ENCODE data around the gene BBS5.

BBS5 gene

DNA sequence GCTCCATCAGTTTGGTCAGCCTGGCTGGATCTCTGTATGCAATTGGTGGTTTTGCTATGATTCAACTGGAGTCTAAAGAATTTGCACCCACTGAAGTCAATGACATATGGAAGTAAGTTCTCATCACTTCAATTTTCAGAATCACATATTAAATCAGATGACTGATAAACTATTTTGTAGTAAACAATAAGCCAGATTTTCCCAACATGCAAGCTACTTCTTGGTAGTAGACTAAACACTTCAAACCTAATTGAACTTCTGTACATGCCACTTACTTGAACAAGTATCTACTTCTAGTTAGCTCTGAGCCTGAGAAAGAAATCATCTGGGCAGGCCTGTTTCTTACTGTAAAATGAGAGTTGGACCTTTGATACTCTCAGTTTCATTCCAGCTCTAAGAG lies 41.6 kb downstream of the BBS5 start:
- no peak for TF ChIP-seq YY1 (IDR thresholded peaks at IDR 0.05; ENCODE audit: low read depth)

DNA sequence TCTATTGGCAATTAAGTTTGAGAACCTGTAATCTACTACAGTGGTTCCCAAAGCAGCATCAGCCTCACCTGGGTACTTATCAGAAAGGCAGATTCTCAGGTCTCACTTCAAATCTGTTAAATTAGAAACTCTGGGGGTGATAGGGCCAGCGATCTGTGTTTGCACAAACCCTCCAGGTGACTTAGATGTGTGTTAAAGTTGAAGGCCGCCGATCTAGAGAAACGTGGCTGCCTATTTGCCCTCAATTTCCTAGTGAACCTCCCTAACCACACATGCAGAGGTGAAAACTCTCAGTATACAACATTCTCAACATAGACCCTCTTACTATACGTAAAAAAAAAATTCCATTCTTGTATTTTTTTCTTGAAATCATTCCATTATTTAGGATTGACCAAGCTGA lies 44.4 kb downstream of the BBS5 start:
- TF ChIP-seq EGR1 (IDR thresholded peaks at IDR 0.05) (no peak), NFIC (IDR thresholded peaks at IDR 0.05) (no peak), RAD21 (IDR thresholded peaks at IDR 0.05; ENCODE audit: low read depth) (no peak), TEAD4 (IDR thresholded peaks at IDR 0.05) (no peak), EP300 (IDR thresholded peaks at IDR 0.05; ENCODE audit: borderline replicate concordance) (no peak), CREB1 (IDR thresholded peaks at IDR 0.05; ENCODE audit: low read depth) (no peak), TAF1 (IDR thresholded peaks at IDR 0.05; ENCODE audit: low read depth) (no peak), CEBPB (IDR thresholded peaks at IDR 0.05) (no peak), ZBTB7A (IDR thresholded peaks at IDR 0.05; ENCODE audit: low read depth) (no peak), FOXM1 (IDR thresholded peaks at IDR 0.05; ENCODE audit: borderline replicate concordance, low read depth) (no peak), YY1 (IDR thresholded peaks at IDR 0.05; ENCODE audit: low read depth) (no peak), TCF12 (IDR thresholded peaks at IDR 0.05; ENCODE audit: low read depth) (no peak)
- TF ChIP-seq, protein P1, sequence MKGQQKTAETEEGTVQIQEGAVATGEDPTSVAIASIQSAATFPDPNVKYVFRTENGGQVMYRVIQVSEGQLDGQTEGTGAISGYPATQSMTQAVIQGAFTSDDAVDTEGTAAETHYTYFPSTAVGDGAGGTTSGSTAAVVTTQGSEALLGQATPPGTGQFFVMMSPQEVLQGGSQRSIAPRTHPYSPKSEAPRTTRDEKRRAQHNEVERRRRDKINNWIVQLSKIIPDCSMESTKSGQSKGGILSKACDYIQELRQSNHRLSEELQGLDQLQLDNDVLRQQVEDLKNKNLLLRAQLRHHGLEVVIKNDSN (IDR thresholded peaks at IDR 0.05): no peak
- TF ChIP-seq, protein P2, sequence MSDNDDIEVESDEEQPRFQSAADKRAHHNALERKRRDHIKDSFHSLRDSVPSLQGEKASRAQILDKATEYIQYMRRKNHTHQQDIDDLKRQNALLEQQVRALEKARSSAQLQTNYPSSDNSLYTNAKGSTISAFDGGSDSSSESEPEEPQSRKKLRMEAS (IDR thresholded peaks at IDR 0.05): no peak
- TF ChIP-seq, protein P3, sequence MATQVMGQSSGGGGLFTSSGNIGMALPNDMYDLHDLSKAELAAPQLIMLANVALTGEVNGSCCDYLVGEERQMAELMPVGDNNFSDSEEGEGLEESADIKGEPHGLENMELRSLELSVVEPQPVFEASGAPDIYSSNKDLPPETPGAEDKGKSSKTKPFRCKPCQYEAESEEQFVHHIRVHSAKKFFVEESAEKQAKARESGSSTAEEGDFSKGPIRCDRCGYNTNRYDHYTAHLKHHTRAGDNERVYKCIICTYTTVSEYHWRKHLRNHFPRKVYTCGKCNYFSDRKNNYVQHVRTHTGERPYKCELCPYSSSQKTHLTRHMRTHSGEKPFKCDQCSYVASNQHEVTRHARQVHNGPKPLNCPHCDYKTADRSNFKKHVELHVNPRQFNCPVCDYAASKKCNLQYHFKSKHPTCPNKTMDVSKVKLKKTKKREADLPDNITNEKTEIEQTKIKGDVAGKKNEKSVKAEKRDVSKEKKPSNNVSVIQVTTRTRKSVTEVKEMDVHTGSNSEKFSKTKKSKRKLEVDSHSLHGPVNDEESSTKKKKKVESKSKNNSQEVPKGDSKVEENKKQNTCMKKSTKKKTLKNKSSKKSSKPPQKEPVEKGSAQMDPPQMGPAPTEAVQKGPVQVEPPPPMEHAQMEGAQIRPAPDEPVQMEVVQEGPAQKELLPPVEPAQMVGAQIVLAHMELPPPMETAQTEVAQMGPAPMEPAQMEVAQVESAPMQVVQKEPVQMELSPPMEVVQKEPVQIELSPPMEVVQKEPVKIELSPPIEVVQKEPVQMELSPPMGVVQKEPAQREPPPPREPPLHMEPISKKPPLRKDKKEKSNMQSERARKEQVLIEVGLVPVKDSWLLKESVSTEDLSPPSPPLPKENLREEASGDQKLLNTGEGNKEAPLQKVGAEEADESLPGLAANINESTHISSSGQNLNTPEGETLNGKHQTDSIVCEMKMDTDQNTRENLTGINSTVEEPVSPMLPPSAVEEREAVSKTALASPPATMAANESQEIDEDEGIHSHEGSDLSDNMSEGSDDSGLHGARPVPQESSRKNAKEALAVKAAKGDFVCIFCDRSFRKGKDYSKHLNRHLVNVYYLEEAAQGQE (IDR thresholded peaks at IDR 0.05; ENCODE audit: low read depth): no peak

DNA sequence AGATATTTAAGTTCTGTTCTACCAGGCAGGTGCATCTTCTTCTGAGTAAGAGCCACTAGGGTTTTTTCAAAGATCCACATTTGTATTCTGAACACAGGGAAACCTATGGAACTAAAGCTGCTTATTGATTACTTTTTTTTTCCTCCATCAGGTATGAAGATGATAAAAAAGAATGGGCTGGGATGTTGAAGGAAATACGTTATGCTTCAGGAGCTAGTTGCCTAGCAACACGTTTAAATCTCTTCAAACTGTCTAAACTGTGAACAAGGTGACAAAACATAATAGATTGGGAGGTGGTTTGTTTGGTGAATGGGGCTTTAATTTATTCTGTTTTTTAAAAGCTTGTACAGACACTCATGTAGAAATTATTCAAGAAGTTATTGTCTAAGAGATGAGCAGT lies 46.1 kb downstream of the BBS5 start:
- no peak for TF ChIP-seq CREB1 (IDR thresholded peaks at IDR 0.05; ENCODE audit: low read depth)
- no peak for TF ChIP-seq NFIC (IDR thresholded peaks at IDR 0.05)
- TF ChIP-seq, protein P3 (IDR thresholded peaks at IDR 0.05; ENCODE audit: low read depth): no peak
- no peak for TF ChIP-seq TCF12 (IDR thresholded peaks at IDR 0.05; ENCODE audit: low read depth)
- no peak for TF ChIP-seq TEAD4 (IDR thresholded peaks at IDR 0.05)
- TF ChIP-seq ZBTB7A (IDR thresholded peaks at IDR 0.05; ENCODE audit: low read depth): no peak
- TF ChIP-seq YY1 (IDR thresholded peaks at IDR 0.05; ENCODE audit: low read depth): no peak
- no peak for TF ChIP-seq CEBPB (IDR thresholded peaks at IDR 0.05)
- no peak for TF ChIP-seq FOXM1 (IDR thresholded peaks at IDR 0.05; ENCODE audit: borderline replicate concordance, low read depth)
- no peak for TF ChIP-seq EP300 (IDR thresholded peaks at IDR 0.05; ENCODE audit: borderline replicate concordance)
- TF ChIP-seq, protein P1 (IDR thresholded peaks at IDR 0.05): no peak
- TF ChIP-seq EGR1 (IDR thresholded peaks at IDR 0.05): no peak
- TF ChIP-seq TAF1 (IDR thresholded peaks at IDR 0.05; ENCODE audit: low read depth): no peak
- TF ChIP-seq RAD21 (IDR thresholded peaks at IDR 0.05; ENCODE audit: low read depth): no peak

DNA sequence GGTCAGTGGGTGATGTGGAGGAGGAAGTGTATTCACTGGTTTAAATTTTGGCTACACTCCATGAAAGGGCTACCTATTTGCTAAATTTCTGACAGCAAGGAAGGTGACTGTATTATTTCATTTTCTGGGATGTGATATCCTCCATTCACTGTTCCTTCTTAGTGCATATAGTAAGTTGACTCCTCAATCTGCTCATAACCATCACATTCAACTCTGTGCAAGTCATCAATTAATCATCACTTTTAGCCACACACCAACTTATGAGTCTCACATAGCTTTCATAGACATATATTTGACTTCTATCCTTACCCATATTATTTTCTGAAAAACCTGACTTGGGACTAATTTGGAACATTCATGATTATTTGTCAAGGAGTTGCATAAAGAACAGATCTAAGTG lies 47.2 kb downstream of the BBS5 start:
- TF ChIP-seq, protein P3 (IDR thresholded peaks at IDR 0.05; ENCODE audit: low read depth): no peak
- TF ChIP-seq ZBTB7A (IDR thresholded peaks at IDR 0.05; ENCODE audit: low read depth): no peak
- TF ChIP-seq TCF12 (IDR thresholded peaks at IDR 0.05; ENCODE audit: low read depth): no peak
- no peak for TF ChIP-seq YY1 (IDR thresholded peaks at IDR 0.05; ENCODE audit: low read depth)
- TF ChIP-seq CREB1 (IDR thresholded peaks at IDR 0.05; ENCODE audit: low read depth): no peak
- no peak for TF ChIP-seq FOXM1 (IDR thresholded peaks at IDR 0.05; ENCODE audit: borderline replicate concordance, low read depth)
- no peak for TF ChIP-seq EGR1 (IDR thresholded peaks at IDR 0.05)
- no peak for TF ChIP-seq EP300 (IDR thresholded peaks at IDR 0.05; ENCODE audit: borderline replicate concordance)
- no peak for TF ChIP-seq NFIC (IDR thresholded peaks at IDR 0.05)
- no peak for TF ChIP-seq RAD21 (IDR thresholded peaks at IDR 0.05; ENCODE audit: low read depth)
- TF ChIP-seq TAF1 (IDR thresholded peaks at IDR 0.05; ENCODE audit: low read depth): no peak
- no peak for TF ChIP-seq TEAD4 (IDR thresholded peaks at IDR 0.05)
- TF ChIP-seq, protein P1 (IDR thresholded peaks at IDR 0.05): no peak
- TF ChIP-seq CEBPB (IDR thresholded peaks at IDR 0.05): no peak
- TF ChIP-seq, protein P2 (IDR thresholded peaks at IDR 0.05): no peak

All from Ishikawa (cell line).